GM06990 (cell line): ENCODE results near the gene HYAL2.
"Not testable (repeated sequence)": the region's sequence is repeated elsewhere in the genome, so short reads cannot be mapped to it uniquely, and the experiment has no call there.

Experiments
- DNase-seq: peaks from one replicate; pipeline ENCODE4 v3.0.0-alpha.2; 2011; ENCODE audit not compliant: insufficient read length; ENCODE audit errors: extremely low read depth
- H3K27me3 ChIP-seq: replicated peaks from 2 replicates; pipeline ENCODE4 v1.6.0; 2011; ENCODE audit warnings: low read length; ENCODE audit not compliant: control insufficient read depth, insufficient read depth
- H3K36me3 ChIP-seq: 2 replicates; pipeline ENCODE4 v1.5.1; 2011; ENCODE audit warnings: low read length; ENCODE audit not compliant: control insufficient read depth, insufficient read depth
- H3K4me3 ChIP-seq: replicated peaks from 2 replicates; pipeline ENCODE4 v1.5.1; 2011; ENCODE audit warnings: low read depth, mild to moderate bottlenecking, control low read depth, low read length
- TF ChIP-seq, protein P1 (sequence below): IDR thresholded peaks from 2 replicates; pipeline ENCODE4 v1.5.1; 2011; ENCODE audit warnings: low read length, control low read depth, mild to moderate bottlenecking, inconsistent platforms; ENCODE audit not compliant: insufficient read depth, poor library complexity, severe bottlenecking

Gene HYAL2

DNA sequence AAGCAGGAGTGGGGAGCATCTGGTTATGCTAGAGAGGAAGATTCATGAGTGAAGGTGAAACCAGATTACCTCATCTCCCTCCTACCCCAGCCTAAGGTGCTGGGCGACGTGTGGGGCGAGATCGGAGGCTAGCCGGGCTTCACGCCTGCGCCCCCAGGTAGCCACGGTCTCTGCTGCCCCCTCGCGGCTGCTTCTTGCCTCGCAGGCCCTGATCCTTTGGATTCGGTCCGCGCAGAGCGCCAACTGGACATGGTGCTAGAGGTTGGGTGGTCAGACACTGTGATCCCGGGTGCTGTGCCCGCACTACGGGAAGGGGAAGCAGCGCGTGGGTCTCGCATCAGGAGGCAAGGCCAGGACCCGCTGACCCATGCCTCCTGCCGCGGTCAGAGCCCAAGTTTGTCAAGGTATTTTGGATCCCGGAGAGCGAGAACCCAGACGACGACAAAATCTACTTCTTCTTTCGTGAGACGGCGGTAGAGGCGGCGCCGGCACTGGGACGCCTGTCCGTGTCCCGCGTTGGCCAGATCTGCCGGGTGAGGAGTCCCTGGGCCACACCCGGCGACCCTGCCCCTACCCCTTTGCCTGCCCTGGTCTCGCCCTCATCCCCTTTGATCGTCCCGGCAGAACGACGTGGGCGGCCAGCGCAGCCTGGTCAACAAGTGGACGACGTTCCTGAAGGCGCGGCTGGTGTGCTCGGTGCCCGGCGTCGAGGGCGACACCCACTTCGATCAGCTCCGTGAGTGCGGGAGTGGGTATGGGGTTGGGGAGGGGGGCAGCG is 49.4 kb downstream of the HYAL2 start:
- DNase-seq: peak; percentile 89
- Histone ChIP-seq H3K36me3 (no peaks in the 10 kb centered on the region), H3K4me3 (no peak overlapping the region; the same call in 1 of the 2 replicates), H3K27me3 (no peaks in the 10 kb centered on the region; the same call in 1 of the 2 replicates)
- TF ChIP-seq, protein P1, sequence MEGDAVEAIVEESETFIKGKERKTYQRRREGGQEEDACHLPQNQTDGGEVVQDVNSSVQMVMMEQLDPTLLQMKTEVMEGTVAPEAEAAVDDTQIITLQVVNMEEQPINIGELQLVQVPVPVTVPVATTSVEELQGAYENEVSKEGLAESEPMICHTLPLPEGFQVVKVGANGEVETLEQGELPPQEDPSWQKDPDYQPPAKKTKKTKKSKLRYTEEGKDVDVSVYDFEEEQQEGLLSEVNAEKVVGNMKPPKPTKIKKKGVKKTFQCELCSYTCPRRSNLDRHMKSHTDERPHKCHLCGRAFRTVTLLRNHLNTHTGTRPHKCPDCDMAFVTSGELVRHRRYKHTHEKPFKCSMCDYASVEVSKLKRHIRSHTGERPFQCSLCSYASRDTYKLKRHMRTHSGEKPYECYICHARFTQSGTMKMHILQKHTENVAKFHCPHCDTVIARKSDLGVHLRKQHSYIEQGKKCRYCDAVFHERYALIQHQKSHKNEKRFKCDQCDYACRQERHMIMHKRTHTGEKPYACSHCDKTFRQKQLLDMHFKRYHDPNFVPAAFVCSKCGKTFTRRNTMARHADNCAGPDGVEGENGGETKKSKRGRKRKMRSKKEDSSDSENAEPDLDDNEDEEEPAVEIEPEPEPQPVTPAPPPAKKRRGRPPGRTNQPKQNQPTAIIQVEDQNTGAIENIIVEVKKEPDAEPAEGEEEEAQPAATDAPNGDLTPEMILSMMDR: peak; percentile 97

DNA sequence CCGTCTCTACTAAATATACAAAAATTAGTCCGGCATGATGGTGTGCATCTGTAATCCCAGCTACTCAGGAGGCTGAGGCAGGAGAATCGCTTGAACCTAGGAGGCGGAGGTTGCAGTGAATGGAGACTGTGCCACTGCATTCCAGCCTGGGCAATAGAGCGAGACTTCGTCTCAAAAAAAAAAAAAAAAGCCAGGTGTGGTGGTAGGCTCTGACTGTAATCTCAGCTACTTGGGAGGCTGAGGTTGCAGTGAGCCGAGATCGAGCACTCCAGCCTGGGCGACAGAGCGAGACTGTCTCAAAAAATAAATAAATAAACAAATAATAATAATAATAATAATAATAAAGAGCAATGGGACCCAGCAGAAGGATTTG is 50.0 kb downstream of the HYAL2 start:
- H3K4me3 ChIP-seq, DNase-seq, H3K36me3 ChIP-seq, H3K27me3 ChIP-seq: not testable (repeated sequence)

DNA sequence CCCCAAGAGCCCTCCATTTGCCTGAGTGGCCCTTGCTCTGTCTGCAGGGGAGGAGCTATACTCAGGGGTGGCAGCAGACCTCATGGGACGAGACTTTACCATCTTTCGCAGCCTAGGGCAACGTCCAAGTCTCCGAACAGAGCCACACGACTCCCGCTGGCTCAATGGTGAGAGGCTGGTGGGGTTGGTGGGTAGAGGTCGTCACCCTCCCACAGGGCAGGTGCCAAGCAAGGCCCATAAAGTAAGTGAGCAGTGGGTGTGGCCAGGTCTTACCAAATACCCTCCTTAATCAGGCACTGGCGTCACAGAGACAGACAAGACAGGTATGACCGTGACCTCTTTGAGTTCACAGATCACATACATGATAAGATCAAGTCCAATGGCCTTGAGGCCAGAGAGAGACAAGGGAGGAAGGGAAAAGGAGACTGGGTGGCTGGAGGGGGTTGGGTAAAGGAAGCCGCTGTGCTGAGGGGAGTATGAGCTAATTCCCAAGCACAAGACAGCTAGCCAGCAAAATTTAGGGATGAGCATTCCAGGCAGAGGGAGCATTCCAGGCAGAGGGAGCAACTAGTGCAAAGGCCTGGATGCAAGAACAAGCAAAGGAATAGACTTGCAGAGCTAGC is 51.1 kb downstream of the HYAL2 start:
- Histone ChIP-seq H3K4me3 (no peak overlapping the region), H3K36me3 (no peaks in the 10 kb centered on the region), H3K27me3 (no peaks in the 10 kb centered on the region; the same call in 1 of the 2 replicates)
- DNase-seq: no peak
- TF ChIP-seq, protein P1: no peak

DNA sequence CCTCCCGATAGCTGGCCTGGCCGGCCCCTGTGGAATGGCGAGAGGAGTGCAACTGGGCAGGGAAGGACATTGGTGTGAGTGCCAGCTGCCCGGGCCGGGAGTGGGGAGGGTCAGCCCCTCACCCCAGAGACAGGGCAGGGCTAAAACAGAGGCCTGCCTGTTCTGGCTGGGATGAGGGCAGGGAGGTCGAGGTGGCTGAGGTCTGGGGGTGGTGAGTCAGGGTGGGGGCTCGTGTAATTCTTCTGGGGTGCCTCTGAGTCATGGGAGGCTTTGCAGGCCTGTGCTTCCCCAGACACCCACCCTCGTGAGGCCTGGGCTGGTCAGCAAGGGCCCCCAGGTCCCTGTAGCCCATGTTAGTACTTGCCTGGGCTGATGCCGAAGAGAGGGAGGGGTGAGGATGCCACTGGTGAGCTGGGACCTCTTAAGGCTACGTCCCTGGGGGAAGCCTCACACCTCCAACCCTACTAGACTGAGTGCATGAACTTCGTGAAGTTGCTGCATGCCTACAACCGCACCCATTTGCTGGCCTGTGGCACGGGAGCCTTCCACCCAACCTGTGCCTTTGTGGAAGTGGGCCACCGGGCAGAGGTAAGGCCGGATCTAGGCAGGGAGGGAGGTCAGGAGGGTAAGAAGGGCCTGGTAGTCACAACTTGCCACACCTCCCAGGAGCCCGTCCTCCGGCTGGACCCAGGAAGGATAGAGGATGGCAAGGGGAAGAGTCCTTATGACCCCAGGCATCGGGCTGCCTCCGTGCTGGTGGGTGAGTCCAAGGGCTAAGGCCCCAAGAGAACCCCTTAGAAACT is 51.9 kb downstream of the HYAL2 start:
- H3K27me3 ChIP-seq: no peaks in the 10 kb centered on the region; the same call in 1 of the 2 replicates
- TF ChIP-seq, protein P1: no peak
- H3K4me3 ChIP-seq: no peak overlapping the region
- no peaks in the 10 kb centered on the region for H3K36me3 ChIP-seq
- no peak for DNase-seq

DNA sequence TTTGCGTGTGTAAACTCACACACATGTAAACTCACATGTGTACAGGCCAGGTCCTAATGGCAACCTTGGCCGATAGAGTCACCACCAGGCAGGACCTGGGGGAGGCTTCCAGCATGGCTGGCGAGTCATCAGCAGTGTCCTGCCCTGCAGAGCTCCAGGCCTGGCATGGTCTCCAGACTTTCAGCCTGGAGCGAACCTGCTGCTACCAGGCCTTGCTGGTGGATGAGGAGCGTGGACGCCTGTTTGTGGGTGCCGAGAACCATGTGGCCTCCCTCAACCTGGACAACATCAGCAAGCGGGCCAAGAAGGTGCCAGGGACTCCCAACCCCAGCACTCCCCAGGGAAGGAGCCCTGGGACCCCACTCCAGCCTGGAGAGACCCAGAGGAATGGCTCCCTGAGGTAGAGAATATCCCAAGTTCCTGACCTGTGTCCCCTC is 52.5 kb downstream of the HYAL2 start:
- TF ChIP-seq, protein P1: no peak
- no peak for DNase-seq

GRCh38 chr3:50269460-50269859 is 53.1 kb downstream of the HYAL2 start:
- DNase-seq: no peak
- Histone ChIP-seq H3K36me3 (no peaks in the 10 kb centered on the region), H3K4me3 (no peak overlapping the region), H3K27me3 (no peaks in the 10 kb centered on the region; the same call in 1 of the 2 replicates)
- TF ChIP-seq, protein P1: no peak

More for the DNA sequence above, 52.5 kb downstream of the HYAL2 start:
- no peak overlapping the region for H3K4me3 ChIP-seq
- H3K36me3 ChIP-seq: no peaks in the 10 kb centered on the region
- H3K27me3 ChIP-seq: no peaks in the 10 kb centered on the region; the same call in 1 of the 2 replicates
